ENCODE data around the gene DEFB119.

The DEFB119 gene, protein sequence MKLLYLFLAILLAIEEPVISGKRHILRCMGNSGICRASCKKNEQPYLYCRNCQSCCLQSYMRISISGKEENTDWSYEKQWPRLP

DNA sequence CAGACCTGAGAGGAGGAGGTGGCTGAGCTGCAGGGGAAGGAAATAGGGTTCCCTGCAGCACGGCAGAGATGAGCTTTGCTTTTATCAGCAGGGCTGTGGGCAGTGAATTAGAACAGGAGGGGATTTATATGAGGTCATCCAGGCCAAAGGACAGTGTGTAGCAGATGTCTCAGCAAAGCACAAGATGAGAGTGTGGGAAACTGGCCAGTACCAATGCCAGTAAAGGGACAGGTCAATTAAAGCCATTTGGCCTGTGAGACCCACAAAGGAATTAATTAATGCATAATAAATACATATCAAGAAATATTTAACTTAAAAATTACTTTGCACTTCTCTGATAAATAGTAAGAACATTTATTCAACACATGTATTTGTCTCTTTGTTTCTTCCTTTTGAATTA is at the start of gene DEFB119:
TSS of gene DEFB119 (minus strand) at position 101 of the 400 bp plus-strand sequence. CDS start 107 bp downstream, outside the sequence.
- no peak for TF ChIP-seq GATA2 (IDR thresholded peaks at IDR 0.05; ENCODE audit: low read depth, low read length)
- no peak for TF ChIP-seq GATA3 (IDR thresholded peaks at IDR 0.05; ENCODE audit: low read depth, low read length)

DNA sequence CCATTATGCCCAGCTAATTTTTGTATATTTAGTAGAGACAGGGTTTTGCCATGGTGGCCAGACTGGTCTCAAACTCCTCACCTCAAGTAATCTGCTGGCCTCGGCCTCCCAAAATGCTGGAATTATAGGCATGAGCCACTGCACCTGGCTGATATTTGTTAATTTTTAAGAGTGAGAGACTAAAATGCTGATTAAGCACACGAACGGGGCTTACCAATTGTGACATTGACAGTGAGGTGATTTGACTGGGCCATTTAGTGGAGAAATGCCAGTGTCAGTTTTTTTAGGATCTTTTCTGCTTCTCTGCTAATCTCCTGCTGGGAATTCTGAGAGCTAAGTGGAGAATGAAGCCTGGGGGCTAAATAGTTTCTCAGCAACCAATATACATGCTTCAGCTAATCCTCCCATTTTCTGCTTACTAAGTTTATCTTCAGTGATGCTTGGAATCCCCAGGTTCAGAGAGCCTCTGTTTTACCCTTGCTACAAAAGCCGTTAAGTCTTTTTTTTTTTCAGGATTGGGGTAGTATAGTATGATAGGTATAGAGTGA is 40.3 kb upstream of the DEFB119 start:
- no peak for TF ChIP-seq GATA3 (IDR thresholded peaks at IDR 0.05; ENCODE audit: low read depth, low read length)
- no peak for TF ChIP-seq GATA2 (IDR thresholded peaks at IDR 0.05; ENCODE audit: low read depth, low read length)

DNA sequence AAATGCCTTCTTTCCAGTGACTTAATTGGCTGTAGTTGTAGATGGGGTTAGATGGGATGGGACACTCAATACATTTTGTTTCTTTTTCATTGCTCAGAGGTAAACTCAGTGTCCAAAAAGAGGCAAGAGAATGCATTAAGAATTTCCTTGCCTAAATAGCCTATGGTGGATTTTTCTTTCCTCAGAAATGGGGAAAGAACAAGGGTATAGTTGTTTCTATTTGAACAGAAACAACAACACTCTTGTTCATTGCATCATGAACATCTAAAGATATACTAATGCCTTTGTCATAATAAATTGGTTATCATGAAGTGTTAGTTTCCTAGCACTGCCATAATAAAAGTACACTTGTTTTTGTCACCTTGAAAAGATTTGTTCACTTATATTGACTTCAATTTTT is 35.4 kb upstream of the DEFB119 start:
- TF ChIP-seq GATA2 (IDR thresholded peaks at IDR 0.05; ENCODE audit: low read depth, low read length) = no peak
- TF ChIP-seq GATA3 (IDR thresholded peaks at IDR 0.05; ENCODE audit: low read depth, low read length) = no peak

DNA sequence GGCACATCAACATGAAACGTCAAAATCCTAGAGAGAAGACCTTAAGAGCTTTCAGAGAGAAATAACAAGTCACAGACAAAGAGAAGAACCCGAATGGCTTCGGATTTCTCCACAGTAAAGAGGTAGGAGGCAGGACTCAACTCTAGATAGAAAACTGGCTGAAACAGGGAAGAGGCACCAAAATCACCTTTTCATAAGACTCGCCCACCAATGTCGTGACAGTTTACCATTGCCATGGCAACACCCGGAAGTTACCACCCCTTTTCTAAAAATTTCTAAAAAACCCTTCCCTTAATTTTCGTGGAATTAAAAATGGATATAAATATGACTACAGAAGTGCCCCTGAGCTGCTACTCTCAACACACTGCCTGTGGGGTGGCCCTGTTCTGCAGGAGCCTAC is 27.9 kb upstream of the DEFB119 start:
- TF ChIP-seq GATA2 (IDR thresholded peaks at IDR 0.05; ENCODE audit: low read depth, low read length) = no peak

DNA sequence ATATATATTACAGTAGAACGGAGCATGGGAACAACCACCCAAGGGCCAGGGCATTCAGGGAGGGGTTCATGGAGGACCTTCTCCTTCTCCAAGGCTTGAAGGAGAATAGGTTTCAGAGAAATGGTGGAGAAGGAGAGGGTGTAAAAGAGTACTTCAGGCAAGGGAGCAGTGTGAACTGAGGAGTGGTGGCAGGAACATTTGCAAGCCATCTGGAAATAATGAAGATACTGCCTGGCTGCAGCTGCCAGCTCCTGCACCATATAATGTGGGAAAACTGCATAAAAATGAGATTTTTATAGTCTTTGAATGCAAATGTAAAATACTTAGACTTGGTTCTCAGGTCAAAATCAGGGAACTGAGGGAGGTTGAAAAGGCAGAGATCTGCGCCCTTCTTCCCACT is 25.3 kb upstream of the DEFB119 start:
- TF ChIP-seq GATA2 (IDR thresholded peaks at IDR 0.05; ENCODE audit: low read depth, low read length) = no peak
- TF ChIP-seq GATA3 (IDR thresholded peaks at IDR 0.05; ENCODE audit: low read depth, low read length) = no peak

DNA sequence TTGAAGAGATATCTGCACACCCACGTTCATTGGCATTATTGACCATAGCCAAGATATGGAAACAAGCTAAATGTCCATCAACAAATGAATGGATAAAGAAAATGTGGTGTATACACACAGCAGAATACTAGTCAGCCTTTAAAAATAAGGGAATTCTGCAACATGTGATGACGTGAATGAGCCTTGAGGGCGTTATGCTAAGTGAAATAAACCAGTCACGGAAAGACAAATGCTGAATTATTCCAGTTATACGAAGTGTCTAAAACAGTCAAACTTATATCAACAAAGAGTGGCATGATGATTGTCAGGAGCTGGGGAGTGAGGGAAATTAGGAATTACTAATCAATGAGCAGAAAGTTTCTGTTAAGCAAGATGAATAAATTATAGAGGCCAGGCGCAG is 24.0 kb upstream of the DEFB119 start:
- no peak for TF ChIP-seq GATA2 (IDR thresholded peaks at IDR 0.05; ENCODE audit: low read depth, low read length)

DNA sequence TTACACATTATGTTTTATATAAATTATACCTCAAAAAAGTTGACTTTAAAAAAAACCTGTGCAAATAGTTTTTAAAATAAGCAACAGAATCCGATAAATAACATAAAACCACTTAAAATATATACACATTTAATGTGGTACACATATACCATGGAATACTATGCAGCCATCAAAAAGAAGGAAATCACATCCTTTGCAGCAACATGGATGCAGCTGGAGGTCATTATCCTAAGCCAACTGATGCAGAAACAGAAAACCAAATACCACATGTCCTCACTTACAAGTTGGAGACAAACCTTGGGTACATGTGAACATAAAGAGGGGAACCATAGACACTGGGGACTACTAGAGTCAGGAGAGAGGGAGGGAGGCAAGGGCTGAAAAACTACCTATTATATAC is 19.6 kb upstream of the DEFB119 start:
- no peak for TF ChIP-seq GATA2 (IDR thresholded peaks at IDR 0.05; ENCODE audit: low read depth, low read length)
- no peak for TF ChIP-seq GATA3 (IDR thresholded peaks at IDR 0.05; ENCODE audit: low read depth, low read length)

DNA sequence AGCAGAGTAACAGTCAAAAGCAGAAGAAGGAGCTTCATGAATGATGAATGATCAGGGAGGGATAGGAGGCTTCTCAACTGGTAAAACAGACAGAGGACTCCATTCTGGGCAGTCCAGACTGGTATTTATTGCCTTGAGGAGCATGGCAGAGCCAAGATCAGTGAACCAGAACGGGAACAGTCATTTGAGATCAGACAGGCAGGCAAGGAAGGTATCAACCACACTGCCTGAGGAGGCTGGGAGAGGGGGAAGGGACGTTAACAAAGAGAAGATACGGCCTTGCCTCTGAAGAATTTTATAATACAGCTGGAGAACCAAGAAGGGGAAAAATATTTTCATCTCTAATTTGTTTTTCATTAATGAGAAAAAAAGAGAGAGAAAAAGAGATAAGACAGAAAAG is 15.7 kb upstream of the DEFB119 start, which contains the start of gene DEFB121:
TSS of gene DEFB121 (minus strand) at position 101 of the 400 bp plus-strand sequence. CDS start at position 38, 63 bp downstream.
- TF ChIP-seq GATA2 (IDR thresholded peaks at IDR 0.05; ENCODE audit: low read depth, low read length) (no peak), GATA3 (IDR thresholded peaks at IDR 0.05; ENCODE audit: low read depth, low read length) (no peak)

DNA sequence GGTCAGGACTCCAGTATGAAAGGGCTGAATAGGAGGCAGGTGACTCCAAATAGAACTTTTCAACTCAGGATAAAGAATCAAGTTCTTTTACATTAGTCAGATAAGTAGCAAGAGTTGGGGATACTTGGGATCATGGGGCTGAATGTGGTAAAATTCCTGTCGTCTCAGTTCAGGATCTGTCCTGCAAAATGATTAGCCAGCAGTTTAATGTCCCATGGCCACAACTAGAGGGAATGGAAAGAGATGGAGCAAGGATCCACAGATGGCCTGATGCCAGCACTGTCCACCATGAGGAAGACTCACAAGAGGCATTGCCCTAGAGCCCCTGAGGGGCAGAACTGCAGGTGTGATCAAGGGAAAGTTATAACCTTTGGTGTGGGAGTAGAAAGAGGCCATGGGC is 13.5 kb upstream of the DEFB119 start:
- TF ChIP-seq GATA3 (IDR thresholded peaks at IDR 0.05; ENCODE audit: low read depth, low read length) = no peak
- no peak for TF ChIP-seq GATA2 (IDR thresholded peaks at IDR 0.05; ENCODE audit: low read depth, low read length)

DNA sequence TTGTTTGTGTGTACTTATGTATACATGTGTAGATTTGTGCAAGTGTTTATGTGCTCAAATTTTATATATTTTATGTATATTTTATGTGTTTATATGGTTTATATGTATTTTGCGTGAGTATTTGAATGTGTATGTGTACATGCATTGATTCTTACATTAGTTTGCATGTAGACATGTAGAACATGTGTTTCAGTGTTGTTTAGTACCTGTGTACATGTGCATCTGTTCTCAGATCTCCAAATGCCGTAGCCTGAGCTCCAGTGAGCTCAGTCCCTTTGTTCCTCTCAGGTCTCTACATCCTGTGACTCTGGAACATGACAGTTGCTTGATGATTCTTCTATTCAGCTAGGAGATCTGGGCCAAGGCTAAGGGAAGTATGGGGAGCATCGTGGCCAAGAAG is 4.5 kb upstream of the DEFB119 start:
- TF ChIP-seq GATA2 (IDR thresholded peaks at IDR 0.05; ENCODE audit: low read depth, low read length) (no peak), GATA3 (IDR thresholded peaks at IDR 0.05; ENCODE audit: low read depth, low read length) (no peak)

DNA sequence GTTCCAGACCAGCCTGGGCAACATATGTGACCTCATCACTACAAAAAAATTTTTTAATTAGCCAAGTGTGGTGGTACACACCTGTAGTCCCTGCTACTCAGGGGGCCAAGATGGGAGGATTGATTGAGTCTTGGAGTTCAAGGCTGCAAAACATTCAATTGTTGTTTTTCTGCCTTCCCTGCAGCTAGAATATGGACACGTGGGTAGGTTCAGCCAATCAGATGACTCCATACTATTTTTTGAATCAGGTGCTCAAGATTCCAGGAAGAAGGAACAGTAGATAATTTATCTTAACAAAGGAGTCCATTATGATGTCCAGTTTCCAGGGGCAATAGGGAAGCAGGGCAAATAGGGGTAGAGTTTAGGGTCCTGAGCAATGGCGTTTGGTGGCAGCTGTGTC is 2.4 kb upstream of the DEFB119 start:
- no peak for TF ChIP-seq GATA3 (IDR thresholded peaks at IDR 0.05; ENCODE audit: low read depth, low read length)

DNA sequence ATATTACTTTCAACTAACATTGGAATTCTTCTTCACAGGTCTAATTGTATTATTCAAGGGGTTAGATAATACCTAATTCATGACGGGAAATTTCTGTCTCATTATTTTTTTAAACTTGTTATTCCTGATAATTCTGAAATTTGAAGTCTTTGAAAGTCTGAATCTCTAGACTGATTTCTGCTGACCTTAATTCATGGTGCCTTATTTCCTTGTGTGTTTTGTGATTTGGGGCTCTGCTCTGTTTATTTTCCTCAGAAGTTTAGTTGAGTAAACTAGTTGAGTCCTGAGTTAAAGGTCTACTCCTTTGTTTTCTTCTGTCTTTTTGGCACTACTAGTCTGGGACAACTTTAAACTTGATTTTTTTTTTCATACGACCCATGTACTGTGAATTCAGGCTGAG is 16.0 kb downstream of the DEFB119 start:
- TF ChIP-seq GATA2 (IDR thresholded peaks at IDR 0.05; ENCODE audit: low read depth, low read length) = no peak
- no peak for TF ChIP-seq GATA3 (IDR thresholded peaks at IDR 0.05; ENCODE audit: low read depth, low read length)

DNA sequence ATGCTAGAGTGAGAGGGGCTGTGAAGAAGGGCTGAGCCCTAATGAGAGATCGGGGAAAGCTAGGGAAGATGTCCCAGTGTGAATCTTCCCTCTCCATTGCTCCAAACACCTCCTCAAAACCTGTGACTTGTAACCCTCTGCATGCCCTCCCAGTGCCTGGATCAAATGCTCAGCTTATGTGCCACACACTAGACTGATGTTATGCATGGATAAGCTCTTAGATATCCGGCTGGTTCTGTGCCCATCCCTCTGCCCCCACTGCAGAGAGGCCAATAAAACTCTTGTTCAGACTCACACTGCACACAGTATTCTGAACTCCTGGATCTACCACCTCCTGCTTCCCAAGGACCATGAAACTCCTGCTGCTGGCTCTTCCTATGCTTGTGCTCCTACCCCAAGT is 22.1 kb downstream of the DEFB119 start, which contains the start of gene DEFB118:
TSS of gene DEFB118 (plus strand) at position 301 of the 400 bp plus-strand sequence. CDS start at position 351, 50 bp downstream.
- TF ChIP-seq GATA3 (IDR thresholded peaks at IDR 0.05; ENCODE audit: low read depth, low read length) (no peak), GATA2 (IDR thresholded peaks at IDR 0.05; ENCODE audit: low read depth, low read length) (no peak)

DNA sequence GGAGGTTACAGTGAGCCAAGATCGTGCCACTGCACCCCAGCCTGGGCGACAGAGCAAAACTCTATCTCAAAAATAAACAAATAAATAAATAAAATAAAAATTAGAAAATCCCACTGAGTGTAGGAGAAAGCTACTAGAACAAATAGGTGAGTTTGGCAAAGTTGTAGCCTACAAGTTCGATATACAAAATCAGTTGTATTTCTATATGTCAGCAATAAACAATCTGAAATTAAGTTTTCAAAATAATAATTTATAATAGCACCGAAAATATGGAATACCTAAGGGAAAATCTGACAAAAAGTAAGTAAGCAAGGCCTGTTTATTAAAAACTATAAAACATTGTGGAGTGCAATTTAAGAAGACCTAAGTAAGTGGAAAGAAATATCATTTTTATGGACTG is 27.1 kb downstream of the DEFB119 start:
- no peak for TF ChIP-seq GATA3 (IDR thresholded peaks at IDR 0.05; ENCODE audit: low read depth, low read length)
- TF ChIP-seq GATA2 (IDR thresholded peaks at IDR 0.05; ENCODE audit: low read depth, low read length) = no peak

DNA sequence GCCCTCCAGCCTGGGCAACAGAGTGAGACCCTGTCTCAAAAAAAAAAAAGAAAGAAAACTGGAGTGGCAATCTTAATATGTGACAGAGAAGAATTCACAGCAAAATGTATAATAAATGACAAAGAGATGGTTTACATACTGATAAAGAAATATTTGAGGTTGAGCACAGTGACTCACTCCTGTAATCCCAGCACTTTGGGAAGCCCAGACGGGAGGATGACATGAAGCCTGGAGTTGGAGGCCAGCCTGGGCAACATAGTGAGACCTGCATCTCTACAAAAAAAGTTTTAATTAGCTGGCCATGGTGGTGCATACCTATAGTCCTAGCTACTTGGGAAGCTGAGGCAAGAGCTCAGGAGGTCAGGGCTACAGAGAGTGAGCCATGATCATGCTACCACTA is 34.4 kb downstream of the DEFB119 start:
- TF ChIP-seq GATA2 (IDR thresholded peaks at IDR 0.05; ENCODE audit: low read depth, low read length) (no peak), GATA3 (IDR thresholded peaks at IDR 0.05; ENCODE audit: low read depth, low read length) (no peak)

DNA sequence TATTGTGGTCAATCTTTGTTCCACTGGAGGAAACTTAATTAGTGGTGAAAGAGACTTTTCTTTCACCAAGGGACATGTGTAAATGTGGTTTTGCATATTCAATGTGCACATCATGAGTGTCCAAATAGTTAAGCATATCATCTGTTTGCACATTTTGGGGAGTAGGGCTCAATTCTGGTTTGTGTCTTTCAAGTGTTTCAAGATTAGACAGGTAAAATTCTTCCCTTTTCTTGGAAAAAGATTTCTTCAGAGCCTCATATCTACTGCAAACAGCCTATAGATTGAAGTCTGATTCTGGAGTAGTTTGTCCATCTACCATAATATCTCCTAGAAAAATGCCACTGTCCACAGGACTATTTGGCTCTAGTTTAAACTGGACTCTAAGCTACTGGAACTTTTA is 48.9 kb downstream of the DEFB119 start:
- no peak for TF ChIP-seq GATA2 (IDR thresholded peaks at IDR 0.05; ENCODE audit: low read depth, low read length)

Data from SH-SY5Y (cell line).